ENCODE measurements around the gene PAIP2. TPM values are rescaled to one million over a fixed set of nuclear protein-coding genes. Genes with fewer than 3 reads are reported as not detected.

Gene PAIP2
- total and polyA plus RNA-seq, 4 donors, result 55.6 to 83.1 (median 70.6) TPM

DNA sequence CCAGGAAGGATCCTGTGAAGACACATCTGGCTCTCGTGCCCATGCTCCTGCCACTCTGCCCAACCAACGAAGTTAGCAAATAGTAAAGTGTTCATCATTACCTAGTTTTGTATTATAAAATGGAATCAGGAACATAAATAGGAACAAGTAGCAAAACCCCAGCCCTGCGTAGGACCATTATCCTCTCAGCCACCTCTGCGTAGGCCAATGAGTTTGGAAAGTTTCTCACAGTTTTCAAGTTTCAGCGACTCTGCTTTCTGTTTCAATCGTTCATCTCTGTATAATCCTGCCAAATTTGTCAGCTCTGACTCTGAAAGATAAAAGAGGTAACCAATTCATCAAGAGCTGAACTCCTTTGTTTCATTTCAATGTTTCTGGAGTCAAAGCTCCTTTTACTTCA is 72.3 kb downstream of the PAIP2 start:
- ATAC-seq (ENCODE audit: insufficient read depth, low FRiP score) (no peak), DNase-seq (no peak)
- Histone ChIP-seq H3K4me1 (ENCODE audit: control insufficient read depth in 5 of 5, insufficient read depth in 5 of 5, low read length in 5 of 5) (peaks cover 0 to 11% (median 3%) of the 10 kb centered on the region in 5 donors), H3K27me3 (ENCODE audit: control insufficient read depth in 3 of 3, insufficient read depth in 3 of 3, low read length in 2 of 3) (no peaks in the 10 kb centered on the region), H3K36me3 (ENCODE audit: control insufficient read depth in 4 of 4, insufficient read depth in 4 of 4, low read length in 4 of 4) (peaks cover 0 to 18% (median 8%) of the 10 kb centered on the region in 4 donors), H3K27ac (ENCODE audit: low read depth in 1 of 2, low read length in 1 of 2) (peak overlapping the region in 1 of 2 donors; percentile 54), H3K9me3 (ENCODE audit: control insufficient read depth in 4 of 4, insufficient read depth in 3 of 4, low read length in 3 of 4) (no peaks in the 10 kb centered on the region), H3K9ac (ENCODE audit: insufficient read depth in 1 of 2, low read length in 2 of 2) (no peak overlapping the region), H3K4me3 (no peak overlapping the region)
- TF ChIP-seq CTCF (IDR thresholded peaks at IDR 0.05; ENCODE audit: control extremely low read depth, extremely low read depth), result no peak
- WGBS, 2 donors, result 89 to 94% methylated on average over 6 of the region's 6 CpGs

DNA sequence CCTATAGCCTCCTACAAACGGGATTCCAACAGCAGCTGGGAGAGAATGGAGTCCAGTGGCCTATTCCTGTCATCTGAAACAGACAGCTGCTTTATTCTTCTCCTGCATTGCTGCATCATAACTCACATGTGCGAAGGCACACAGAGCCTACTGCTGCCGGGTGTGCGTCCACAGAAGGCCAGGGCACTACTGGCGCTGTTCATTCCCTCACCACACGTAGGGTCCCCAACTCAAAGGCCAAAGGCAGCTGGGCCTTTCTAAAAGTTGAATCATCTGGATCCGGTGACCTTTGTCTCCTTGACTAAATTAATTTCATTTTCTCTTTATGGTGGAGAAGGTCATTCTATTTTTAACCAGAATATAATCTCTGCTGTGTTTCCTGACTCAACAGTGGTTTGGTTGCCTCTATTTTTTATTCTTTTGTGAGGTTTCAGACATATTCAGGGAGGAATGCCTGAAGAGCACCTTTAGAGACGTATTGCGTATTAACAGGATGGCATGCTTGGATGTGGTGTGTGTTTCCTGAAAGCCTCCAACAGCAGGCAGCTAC is 73.0 kb downstream of the PAIP2 start:
- Histone ChIP-seq H3K4me3 (no peak overlapping the region), H3K9me3 (ENCODE audit: control insufficient read depth in 4 of 4, insufficient read depth in 3 of 4, low read length in 3 of 4) (no peaks in the 10 kb centered on the region), H3K9ac (ENCODE audit: insufficient read depth in 1 of 2, low read length in 2 of 2) (no peak overlapping the region), H3K36me3 (ENCODE audit: control insufficient read depth in 4 of 4, insufficient read depth in 4 of 4, low read length in 4 of 4) (peaks cover 3 to 25% (median 14%) of the 10 kb centered on the region in 4 donors), H3K27me3 (ENCODE audit: control insufficient read depth in 3 of 3, insufficient read depth in 3 of 3, low read length in 2 of 3) (no peaks in the 10 kb centered on the region), H3K4me1 (ENCODE audit: control insufficient read depth in 5 of 5, insufficient read depth in 5 of 5, low read length in 5 of 5) (peaks cover 0 to 11% (median 3%) of the 10 kb centered on the region in 5 donors), H3K27ac (ENCODE audit: low read depth in 1 of 2, low read length in 1 of 2) (peak overlapping the region; percentile 46 to 56)
- TF ChIP-seq CTCF (IDR thresholded peaks at IDR 0.05; ENCODE audit: control extremely low read depth, extremely low read depth), result no peak
- ATAC-seq (ENCODE audit: insufficient read depth, low FRiP score) (no peak), DNase-seq (no peak)
- WGBS, 2 donors, result 85 to 91% methylated on average over 9 of the region's 9 CpGs

- no peak for TF ChIP-seq CTCF (IDR thresholded peaks at IDR 0.05; ENCODE audit: control extremely low read depth, extremely low read depth)
- Histone ChIP-seq H3K4me1 (ENCODE audit: control insufficient read depth in 5 of 5, insufficient read depth in 5 of 5, low read length in 5 of 5) (peaks cover 0 to 11% (median 3%) of the 10 kb centered on the region in 5 donors), H3K9ac (ENCODE audit: insufficient read depth in 1 of 2, low read length in 2 of 2) (no peak overlapping the region), H3K27me3 (ENCODE audit: control insufficient read depth in 3 of 3, insufficient read depth in 3 of 3, low read length in 2 of 3) (no peaks in the 10 kb centered on the region), H3K27ac (ENCODE audit: low read depth in 1 of 2, low read length in 1 of 2) (peak overlapping the region in 1 of 2 donors; percentile 46), H3K9me3 (ENCODE audit: control insufficient read depth in 4 of 4, insufficient read depth in 3 of 4, low read length in 3 of 4) (no peaks in the 10 kb centered on the region), H3K36me3 (ENCODE audit: control insufficient read depth in 4 of 4, insufficient read depth in 4 of 4, low read length in 4 of 4) (peaks cover 3 to 30% (median 15%) of the 10 kb centered on the region in 4 donors), H3K4me3 (no peak overlapping the region)
- ATAC-seq (ENCODE audit: insufficient read depth, low FRiP score), result no peak
- 81 to 90% methylated on average over 8 of the region's 8 CpGs for WGBS, 2 donors
- DNase-seq, result no peak
Observed at GRCh38 chr5:139415221-139415861, 73.7 kb downstream of the PAIP2 start.
